ENCODE data around the gene P2RX6.
"Not testable (repeated sequence)": the region's sequence is repeated elsewhere in the genome, so short reads cannot be mapped to it uniquely, and the experiment has no call there.

Gene P2RX6

DNA sequence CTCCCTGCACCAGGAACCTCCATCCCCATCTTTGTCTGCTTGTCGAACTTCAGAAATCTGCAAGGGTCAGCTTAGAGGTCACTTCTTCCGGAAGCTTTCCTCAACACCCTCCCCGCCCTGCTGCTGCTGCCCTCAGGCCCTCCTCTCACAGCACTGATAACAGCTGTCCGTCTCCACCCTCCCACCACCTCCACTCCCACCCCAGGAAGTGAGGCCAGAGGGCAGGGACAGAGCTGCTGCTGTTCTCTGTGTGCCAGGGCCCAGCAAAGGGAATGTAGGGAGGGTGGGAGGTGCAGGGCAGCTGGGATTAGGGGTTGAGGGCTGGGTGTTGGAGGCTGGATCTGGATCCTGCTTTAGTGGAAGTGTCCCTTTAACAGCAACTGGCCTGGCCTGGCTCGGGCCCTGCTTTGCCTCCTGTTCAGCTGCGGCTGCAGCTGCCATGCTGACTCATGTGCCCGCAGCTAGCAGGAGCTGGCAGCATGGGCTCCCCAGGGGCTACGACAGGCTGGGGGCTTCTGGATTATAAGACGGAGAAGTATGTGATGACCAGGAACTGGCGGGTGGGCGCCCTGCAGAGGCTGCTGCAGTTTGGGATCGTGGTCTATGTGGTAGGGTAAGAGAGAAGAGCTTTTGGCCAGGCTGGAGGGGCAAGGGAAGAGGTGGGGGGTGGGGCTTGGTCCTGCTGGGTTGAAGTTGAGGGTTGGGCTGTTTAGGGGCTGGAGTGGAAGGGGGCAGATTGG, at the start of gene P2RX6:
Gene P2RX6, plus strand, starts transcription at position 440 of the 740 bp plus-strand sequence. Its CDS starts 10 bp downstream, at position 450.
- DNase-seq (ENCODE audit: low read depth): no peak

DNA sequence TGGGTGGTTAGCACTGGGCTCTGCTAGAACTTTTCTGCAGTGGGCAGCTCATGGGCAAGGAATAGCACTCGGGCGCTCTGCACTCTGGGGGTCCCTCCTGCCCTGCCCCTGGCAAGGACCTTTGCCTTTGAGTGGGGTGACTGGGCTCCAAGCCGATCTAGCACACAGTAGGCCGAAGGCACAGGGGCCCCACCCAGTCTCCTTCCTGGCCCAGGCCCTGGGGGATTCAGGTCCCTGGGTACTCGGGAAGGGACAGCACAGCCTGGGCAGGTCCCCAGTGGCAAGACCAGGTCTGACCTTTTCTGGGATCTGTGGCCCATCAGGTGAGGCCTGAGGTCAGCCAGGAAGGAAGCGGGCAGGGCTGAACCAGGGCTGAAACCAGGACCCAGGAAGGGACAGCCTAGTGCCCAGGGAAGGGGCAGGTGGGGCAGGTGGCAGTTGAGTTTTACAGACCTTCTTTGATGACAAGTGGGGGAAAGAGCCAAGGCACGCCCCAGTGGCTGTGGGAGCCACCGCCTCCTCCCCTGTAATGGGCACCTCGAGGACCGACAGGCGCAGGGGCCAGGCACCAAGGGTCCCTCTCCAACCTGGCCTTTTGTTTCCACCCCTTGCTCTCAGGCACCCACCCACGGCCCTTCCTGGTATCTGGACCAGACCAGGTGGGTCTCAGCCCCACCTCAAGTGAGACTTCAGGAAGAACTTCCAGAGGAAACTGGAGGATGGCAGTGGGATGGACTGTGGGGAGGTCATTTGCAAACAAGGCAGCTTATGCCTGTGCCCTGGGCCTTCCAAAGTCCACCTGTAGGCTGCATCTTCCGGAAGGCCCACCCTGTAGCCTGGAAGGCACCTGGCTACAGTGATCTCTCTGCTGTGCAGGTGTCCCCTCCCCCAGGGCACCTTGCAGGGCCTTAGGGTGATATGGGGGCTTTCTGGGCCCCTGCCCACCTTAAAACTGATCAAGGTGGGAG, 48.8 kb upstream of the P2RX6 start:
- DNase-seq (ENCODE audit: low read depth): no peak

- DNase-seq (ENCODE audit: low read depth): no peak
Measured at GRCh38 chr22:20966883-20967696, 47.9 kb upstream of the P2RX6 start, which contains the start of gene AIFM3. Gene AIFM3 (plus strand): TSS chr22:20967255. CDS start chr22:20967945, 690 bp downstream.

DNA sequence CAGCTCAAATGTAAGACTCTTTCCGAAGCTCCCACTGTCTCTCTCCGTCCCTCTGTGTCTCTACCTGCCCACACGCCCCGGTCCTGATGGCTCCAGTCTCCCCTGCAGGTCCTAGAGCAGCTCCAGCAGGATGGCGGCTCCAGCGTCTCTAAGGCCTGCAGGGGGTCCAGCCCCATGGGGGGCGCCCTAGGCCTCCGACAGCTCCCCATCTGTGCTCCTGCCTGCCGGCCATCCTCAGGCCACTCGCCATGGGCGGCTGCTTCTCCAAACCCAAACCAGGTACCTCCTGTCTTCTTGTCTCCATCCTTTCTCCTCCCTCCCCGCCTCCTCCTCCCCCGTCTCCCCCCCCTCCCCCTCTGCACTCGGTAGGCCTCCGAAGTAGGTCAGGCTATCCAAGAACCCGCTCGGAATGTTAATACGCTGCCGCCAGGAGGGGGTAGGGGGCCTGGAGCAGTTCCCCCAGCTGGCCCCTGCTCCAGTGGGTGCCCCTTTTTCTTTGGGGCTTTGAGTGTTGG, 47.2 kb upstream of the P2RX6 start:
- no peak for DNase-seq (ENCODE audit: low read depth)

DNA sequence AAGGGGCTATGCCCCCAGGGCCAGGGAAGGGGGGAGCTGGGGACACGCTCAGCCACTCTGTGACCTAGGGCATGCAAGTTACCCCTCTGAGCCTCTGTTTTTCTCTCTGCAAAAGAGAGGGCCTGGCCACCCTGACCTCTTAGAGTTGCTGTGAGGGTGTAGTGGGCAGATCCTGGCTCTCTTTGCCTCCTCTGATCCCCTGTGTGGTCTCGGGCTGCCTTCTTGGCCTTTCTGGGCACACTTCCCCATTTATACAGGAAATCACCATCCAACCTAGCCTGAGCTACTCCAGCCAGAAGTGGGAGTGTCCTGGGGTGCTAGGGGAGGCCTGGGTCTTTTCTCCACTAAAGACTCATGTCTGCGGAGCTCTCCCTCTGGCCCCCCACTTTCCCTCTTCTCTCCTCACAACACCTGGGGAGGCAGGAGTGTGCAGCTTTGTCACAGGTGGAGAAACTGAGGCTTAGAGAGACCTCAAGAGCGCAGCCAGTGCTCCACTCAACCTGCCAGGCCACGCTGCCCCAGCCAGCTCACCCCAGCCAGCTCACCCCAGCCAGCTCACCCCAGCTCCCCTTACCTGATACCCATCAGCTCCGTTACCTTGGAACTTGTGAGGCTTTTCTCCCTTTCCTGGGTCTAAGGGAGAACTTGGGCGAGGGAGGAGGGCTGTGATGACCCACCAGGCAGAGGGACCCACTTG, 46.5 kb upstream of the P2RX6 start:
- DNase-seq (ENCODE audit: low read depth): no peak

GRCh38 chr22:20970939-20971657, 43.9 kb upstream of the P2RX6 start:
- no peak for DNase-seq (ENCODE audit: low read depth)

DNA sequence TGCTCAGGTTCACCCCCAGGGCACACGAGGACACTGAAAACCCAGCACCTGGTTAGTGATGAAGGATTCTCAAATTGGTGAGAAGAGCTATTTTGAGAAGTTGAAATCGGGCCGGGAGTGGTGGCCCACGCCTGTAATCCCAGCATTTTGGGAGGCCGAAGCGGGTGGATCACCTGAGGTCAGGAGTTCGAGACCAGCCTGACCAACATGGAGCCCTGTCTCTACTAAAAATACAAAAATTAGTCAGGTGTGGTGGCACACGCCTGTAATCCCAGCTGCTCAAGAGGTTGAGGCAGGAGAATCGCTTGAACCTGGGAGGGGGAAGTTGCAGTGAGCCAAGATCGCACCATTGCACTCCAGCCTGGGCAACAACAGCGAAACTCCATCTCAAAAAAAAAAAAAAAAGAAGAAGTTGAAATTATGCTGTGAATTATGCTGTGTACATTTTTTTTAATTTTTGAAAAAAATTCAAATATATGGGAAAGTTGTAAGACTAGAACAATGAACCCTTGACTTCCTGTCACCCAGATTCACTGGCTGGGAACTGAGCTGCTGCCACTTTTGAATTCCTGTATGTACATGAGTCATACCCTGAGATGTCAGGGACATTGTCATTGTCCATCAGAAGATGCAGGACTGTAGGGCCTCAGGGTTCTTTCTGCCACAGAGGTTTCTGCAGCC, 42.8 kb upstream of the P2RX6 start:
- not testable (repeated sequence) for DNase-seq (ENCODE audit: low read depth)

DNA sequence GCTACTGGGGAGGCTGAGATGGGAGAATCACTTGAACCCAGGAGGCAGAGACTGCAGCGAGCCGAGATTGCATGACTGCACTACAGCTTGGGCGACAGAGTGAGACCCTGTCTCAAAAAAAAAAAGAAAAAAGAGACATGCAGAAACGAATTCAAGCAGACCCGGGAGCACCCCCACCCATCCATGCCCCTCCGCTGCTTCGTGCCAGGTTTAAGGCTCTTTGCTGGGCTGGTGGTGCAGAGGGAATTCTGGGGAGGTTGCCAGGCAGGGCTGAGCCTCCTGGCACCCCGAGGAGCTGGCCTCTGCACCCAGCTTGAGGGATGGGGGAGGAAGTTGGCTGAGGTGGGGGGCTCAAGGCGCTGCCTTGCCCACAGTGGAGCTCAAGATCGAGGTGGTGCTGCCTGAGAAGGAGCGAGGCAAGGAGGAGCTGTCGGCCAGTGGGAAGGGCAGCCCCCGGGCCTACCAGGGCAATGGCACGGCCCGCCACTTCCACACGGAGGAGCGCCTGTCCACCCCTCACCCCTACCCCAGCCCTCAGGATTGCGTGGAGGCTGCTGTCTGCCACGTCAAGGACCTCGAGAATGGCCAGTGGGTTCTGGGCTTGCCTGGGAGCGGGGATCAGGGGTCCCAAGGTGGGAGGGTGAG, 41.9 kb upstream of the P2RX6 start:
- no peak for DNase-seq (ENCODE audit: low read depth)

DNA sequence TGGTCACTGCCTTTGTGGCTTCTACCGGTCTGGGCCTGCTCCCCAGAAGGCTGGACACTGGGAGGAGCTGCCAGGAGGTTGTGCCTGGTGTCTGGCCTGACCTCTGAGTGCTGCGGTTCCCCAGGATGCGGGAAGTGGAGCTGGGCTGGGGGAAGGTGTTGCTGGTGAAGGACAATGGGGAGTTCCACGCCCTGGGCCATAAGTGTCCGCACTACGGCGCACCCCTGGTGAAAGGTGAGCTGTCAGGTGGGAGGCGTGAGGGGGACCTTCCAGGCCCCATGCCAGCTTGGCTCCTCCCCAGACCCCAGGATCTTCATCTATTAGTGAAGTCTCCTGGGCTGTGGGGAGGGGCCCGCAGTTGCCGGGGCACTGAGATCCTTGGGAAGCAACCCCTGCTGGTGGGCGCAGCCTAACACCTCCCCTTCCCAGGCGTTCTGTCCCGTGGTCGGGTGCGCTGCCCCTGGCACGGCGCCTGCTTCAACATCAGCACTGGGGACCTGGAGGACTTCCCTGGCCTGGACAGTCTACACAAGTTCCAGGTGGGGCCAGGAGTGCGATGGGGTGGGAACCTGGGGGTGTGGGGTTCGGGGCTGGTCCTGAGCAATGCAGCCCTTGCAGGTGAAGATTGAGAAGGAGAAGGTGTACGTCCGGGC, 41.2 kb upstream of the P2RX6 start:
- DNase-seq (ENCODE audit: low read depth): no peak

GRCh38 chr22:20974336-20974955, 40.5 kb upstream of the P2RX6 start:
- no peak for DNase-seq (ENCODE audit: low read depth)

DNA sequence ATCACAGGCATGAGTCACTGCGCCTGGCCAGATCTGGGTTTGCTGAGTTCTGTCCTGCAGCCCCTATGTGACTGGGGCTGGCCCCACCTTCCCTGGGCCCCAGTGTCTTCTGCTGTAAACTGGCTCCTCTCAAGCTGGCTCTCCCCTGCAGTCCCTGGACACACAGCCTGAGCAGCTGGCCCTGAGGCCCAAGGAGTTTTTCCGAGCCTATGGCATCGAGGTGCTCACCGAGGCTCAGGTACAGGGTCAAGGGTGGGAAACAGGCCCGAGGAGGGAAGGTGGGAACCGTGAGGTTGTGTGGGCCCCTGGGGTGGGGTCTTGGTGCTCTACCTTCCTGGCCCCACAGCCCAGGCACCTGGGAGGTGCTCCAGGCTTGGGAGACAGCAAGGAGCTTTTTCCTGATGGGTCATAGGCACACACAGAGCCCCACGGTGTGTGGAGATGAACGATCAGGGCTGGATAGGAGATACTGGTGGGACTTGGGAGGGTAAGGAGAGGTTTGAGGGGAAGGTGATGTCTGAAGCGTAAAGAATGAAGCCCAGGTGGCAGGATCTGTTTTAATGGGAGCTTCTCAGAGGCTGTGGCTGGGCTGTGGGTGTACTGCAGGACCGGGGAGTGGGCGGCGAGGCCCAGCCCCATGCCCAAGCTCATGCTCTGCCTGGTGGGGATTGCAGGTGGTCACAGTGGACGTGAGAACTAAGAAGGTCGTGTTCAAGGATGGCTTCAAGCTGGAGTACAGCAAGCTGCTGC, 39.2 kb upstream of the P2RX6 start:
- no peak for DNase-seq (ENCODE audit: low read depth)

DNA sequence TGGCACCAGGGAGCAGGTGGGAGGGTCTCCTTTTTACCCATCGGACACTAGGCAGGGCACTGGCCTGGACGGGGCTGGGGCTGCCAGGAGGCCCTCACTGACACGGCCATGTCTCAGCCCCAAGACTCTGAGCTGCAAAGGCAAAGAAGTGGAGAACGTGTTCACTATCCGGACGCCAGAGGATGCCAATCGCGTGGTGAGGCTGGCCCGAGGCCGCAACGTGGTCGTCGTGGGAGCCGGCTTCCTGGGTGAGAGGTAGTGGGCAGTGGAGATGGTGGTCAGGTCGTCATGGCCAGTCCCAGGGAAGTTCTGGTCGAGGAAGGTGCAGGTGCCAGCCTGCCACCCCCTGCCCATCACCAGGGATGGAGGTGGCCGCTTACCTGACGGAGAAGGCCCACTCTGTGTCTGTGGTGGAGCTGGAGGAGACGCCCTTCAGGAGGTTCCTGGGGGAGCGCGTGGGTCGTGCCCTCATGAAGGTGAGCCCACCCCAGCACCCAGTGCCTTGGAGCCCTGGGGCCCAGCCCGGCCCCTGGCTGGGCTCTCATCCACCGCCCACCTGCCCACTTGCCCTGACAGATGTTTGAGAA, 38.6 kb upstream of the P2RX6 start:
- DNase-seq (ENCODE audit: low read depth): no peak

DNA sequence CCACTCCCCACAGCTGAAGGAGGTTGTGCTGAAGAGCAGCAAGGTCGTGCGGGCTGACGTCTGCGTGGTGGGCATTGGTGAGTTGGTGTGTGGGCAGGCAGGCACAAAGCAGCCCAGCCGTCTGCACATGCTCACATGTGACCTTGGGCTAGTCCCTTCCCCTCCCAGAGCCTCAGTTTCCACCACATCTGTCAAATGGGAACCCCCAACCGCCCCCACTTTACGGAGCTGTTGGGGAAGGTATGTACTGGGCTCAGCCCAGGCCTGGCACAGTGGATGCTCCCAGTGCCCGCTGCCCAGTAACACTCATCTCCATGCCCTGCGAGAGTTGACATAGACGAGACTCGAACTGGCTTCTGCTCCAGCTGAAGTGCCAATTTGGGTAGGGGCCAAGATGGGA, 37.9 kb upstream of the P2RX6 start:
- no peak for DNase-seq (ENCODE audit: low read depth)

DNA sequence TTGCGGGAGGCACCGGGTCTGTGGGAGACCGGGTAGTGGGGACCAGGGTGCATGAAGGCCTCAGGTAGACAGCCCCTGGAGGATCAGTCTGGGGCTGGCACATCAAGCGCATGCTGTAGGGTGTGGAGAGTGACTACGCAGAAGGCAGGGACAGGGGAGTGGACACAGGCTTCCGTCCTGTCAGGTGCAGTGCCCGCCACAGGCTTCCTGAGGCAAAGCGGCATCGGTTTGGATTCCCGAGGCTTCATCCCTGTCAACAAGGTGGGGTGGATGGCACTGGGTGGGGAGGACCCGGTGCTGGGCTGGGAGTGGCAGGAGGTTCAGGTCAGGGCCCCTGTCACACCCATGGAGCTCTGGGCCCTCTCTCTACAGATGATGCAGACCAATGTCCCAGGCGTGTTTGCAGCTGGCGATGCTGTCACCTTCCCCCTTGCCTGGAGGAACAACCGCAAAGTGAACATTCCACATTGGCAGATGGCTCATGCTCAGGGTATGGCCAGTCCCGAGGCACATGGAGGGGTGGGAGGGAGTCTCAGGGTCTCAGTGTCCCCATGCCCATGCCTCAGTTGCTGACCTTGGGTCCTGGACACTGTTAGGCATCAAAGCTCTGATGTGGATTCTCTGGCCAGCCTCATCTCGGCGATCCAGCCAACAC, 37.3 kb upstream of the P2RX6 start:
- DNase-seq (ENCODE audit: low read depth): no peak

DNA sequence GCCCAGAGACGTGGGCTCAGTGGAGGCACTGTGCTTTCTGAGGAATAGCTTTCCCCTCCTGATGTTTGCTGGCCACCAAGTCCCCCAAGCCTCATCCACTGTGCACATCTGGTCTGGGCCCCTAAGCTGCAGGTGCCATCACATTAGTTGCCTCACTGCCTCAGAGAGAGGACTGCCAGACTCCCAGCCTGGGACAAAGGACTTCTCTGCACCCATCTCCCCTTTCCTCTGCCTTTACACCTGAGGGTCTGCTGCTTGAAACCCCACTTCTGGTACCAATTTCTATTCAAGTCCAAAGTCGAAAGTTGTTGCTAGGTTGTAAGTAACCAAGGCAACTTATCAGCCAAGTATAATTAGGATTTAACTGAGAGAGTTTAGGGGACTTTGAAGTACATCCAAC, 36.5 kb upstream of the P2RX6 start:
- no peak for DNase-seq (ENCODE audit: low read depth)

DNA sequence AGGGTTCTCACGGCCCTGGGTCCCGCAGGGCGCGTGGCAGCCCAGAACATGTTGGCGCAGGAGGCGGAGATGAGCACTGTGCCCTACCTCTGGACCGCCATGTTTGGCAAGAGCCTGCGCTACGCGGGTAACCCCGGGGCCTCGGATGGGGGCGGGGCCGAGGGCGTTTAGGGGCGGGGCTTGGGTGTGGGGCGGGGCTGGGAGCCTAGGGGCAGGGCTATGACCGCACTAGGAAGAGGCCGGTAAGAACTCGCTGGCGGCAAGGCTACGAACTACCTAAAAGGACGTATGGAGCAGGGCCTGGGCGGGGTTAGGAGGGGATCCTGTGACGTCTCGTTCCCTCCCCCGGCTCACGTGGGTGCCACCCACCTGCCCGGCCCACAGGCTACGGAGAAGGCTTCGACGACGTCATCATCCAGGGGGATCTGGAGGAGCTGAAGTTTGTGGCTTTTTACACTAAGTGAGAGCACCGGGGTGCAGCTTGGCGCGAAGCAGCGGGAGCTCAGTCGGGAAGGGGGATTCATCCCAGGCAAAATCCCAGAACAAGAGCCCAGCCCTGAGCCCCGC, 35.6 kb upstream of the P2RX6 start:
- peak; percentile 30 for DNase-seq (ENCODE audit: low read depth)
